ENCODE measurements around the gene PPM1H.

DNA sequence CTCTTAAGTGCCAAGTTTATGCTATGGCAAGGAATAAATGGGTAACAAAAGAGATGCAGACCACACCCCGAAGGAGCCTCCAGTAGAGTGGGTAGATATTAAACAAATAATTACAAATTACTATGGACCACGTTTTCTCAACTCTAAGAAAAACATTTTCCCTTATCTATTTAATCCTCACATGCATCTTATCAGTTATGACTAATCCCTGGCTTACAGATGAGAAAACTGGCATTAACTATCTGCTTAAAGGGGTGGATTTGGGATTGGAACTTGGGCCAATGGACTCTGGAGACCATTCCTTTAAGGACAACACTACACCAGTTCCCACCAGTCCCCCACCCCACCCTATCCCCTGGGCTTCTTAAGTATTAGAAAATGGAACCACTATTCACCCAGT, 26.3 kb downstream of the PPM1H start:
- TF ChIP-seq, protein P1, sequence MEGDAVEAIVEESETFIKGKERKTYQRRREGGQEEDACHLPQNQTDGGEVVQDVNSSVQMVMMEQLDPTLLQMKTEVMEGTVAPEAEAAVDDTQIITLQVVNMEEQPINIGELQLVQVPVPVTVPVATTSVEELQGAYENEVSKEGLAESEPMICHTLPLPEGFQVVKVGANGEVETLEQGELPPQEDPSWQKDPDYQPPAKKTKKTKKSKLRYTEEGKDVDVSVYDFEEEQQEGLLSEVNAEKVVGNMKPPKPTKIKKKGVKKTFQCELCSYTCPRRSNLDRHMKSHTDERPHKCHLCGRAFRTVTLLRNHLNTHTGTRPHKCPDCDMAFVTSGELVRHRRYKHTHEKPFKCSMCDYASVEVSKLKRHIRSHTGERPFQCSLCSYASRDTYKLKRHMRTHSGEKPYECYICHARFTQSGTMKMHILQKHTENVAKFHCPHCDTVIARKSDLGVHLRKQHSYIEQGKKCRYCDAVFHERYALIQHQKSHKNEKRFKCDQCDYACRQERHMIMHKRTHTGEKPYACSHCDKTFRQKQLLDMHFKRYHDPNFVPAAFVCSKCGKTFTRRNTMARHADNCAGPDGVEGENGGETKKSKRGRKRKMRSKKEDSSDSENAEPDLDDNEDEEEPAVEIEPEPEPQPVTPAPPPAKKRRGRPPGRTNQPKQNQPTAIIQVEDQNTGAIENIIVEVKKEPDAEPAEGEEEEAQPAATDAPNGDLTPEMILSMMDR (IDR thresholded peaks at IDR 0.05): no peak
- no peak for TF ChIP-seq POLR2A (IDR thresholded peaks at IDR 0.05)

All from adrenal gland (tissue), 5 donors.